VCaP (cell line): Measurements from ENCODE around the gene ZNF789.

Experiments used
- H3K27ac ChIP-seq: fragments of 450-650 bp; 2 replicates; pipeline ENCODE4 v1.5.1; 2017
- CTCF ChIP-seq: fragments of 450-650 bp; conservative IDR thresholded peaks from 2 replicates; pipeline ENCODE4 v1.5.1; 2017; ENCODE audit warnings: mild to moderate bottlenecking, moderate library complexity

The ZNF789 gene

DNA sequence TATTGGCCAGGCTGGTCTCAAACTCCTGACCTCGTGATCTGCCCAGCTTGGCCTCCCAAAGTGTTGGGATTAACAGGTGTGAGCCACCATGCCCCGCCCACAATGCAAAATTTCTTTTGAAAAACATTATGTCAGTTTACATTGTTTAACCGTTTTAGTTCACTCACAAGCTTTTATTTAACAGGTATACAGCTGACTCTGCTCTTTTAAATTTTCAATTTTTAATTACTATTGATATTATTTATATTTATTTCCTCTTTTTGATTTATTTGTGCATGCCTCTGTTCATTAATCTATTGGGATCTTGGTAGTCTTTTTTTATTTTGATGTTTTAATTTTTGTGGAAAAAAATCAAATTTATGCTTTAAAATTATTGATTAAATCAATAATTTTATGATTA, 48.7 kb downstream of the ZNF789 start:
- TF ChIP-seq CTCF: no peak
- H3K27ac ChIP-seq: no peak overlapping the region

GRCh38 chr7:99525713-99526440, 53.2 kb downstream of the ZNF789 start:
- peak; percentile 70 for TF ChIP-seq CTCF
- H3K27ac ChIP-seq: no peak overlapping the region

DNA sequence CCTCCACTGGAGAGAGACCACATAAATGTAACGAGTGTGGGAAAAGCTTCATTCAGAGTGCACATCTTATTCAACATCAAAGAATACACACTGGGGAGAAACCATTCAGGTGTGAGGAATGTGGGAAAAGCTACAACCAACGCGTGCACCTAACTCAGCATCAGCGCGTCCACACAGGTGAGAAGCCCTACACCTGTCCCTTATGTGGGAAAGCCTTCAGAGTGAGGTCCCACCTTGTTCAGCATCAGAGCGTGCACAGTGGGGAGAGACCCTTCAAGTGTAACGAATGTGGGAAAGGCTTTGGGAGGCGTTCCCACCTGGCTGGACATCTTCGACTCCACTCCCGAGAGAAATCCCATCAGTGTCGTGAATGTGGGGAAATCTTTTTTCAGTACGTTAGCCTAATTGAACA, 58.7 kb downstream of the ZNF789 start:
- H3K27ac ChIP-seq: no peak overlapping the region
- TF ChIP-seq CTCF: no peak

DNA sequence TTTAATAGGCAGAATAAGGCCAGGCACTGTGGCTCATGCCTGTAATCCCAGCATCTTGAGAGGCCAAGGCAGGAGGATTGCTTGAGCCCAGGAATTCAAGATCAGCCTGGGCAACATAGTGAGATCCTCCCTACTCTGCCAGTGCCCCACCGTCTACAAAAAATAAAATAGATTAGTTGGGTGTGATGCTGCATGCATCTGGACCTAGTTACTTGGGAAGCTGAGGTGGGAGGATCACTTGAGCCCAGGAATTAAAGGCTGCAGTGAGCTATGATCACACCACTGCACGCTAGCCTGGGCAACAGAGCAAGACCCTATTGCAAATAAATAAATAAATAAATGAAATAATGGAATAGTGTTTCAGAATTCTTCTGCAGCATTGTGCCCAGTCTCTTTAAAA, 63.0 kb downstream of the ZNF789 start:
- TF ChIP-seq CTCF: no peak
- H3K27ac ChIP-seq: no peak overlapping the region
